Germinal center (tissue), 1 donor: ENCODE results near the gene PIK3C2G.

Experiments used
- DNase-seq: peaks from one replicate; pipeline ENCODE4 v3.0.0; 2012; ENCODE audit warnings: mixed read lengths, low spot score

Gene PIK3C2G

DNA sequence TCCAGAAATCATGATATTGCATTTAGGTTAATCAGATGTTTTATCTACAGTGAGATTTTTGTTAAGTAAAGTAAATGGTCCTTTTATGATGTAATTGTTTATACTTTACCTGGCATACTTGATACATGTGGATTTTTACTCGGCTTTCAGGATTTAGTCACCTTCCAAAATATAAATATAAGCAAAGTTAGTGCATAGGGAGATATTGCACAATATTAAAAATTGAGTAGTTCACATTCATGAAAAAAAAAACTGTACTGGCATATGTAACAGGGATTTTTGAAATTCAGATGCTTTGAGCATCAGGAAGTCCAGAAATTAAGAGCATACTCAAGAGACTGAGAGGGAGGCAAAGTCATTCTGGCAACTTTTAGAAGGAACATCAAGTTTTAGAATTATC lies 303.0 kb downstream of the PIK3C2G start:
- DNase-seq: no peak

DNA sequence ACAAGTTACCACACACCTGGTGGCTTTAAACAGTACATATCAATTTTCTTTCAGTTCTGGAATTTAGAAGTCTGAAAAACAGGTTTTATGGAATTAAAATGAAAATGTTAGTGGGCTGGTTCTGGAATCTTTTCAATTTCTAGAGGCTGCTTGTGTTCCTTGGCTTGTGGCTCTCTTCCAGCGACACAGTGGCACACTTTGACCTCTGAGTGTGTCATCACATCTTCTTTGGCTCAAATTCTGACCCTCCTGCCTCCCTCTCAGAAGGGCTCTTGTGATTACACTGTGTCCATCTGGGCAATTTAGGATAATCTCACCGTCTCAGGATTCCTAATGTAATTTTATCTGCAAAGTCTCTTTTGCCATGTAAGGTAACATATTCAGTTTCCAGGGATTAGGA lies 306.5 kb downstream of the PIK3C2G start:
- no peak for DNase-seq

DNA sequence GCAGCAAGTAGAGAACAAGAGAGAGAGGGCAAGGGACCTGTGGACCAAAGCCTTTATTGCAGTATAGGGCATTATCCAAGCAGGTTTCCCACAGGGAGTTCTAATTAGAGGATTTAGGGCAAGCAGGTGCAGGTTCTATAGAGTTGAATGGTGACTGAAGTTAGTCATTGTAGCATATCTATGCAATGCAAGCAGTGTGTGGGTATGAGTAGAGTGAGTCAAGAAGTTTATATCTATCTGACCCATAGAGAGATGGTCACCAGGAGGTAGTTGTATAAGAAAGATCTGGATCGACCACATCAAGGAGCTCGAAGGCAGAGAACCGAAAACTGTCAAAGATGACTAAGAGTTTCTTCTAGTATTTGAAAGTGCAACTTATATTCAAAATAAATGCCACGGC lies 309.2 kb downstream of the PIK3C2G start:
- no peak for DNase-seq

DNA sequence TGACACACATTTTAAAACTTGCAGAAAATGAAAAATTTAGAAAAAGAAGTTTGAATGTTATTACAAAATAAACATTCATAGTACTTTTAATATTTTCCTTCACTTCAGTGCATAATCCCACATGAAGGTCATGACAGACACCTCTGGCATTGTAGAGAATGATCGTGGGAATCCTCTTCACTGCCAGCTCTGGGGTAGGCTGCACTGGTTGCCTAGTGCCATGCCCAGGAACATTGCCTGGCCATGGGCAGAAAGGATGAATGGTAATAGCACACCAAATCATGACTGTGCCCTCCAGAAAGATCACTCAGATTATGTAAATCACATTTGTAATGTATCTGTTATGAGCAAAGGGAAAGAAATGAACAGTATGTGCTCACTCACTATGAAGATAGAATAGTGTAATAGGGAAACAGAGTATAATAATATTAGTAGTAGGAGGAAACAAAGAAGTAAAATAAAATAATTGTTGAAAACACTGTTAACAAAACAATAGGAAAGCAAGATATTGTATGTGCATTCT lies 314.8 kb downstream of the PIK3C2G start:
- DNase-seq: no peak

DNA sequence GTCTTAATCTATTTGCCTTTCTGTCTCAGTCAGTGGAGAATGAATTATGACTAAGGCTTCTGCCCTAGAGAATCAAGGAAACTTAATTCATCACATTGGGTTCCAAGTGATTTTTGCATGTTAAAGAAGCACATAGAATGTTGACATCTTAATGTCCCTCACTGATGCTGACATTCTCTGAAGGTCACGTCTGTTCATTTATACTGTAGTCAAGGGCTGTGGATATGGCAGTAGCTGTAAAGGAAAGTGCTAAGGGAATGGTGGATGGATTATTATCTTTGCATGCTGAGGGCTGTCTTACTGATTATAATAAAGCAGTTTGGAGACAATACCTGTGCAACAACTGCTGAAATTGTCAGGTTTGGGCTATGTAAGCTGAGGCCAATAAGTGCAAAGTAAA lies 315.3 kb downstream of the PIK3C2G start:
- no peak for DNase-seq

DNA sequence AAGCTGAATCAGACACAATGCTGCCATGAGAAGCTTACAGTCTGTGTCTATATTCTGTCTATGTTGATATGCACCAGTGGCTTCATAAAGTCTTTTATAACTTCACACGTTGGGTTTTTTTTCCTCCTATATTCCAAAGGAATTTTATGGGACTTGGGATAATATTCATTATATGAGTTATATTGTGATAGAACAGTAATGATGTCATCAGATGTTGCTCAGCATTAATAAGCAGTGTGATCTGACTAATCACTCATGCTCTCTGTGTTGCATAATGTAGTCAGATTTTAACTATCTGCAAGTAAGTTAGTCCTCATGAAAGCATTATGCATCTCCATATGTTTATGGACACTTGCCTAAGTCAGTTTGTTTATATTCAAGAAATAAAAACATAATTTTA lies 316.9 kb downstream of the PIK3C2G start:
- DNase-seq: no peak

DNA sequence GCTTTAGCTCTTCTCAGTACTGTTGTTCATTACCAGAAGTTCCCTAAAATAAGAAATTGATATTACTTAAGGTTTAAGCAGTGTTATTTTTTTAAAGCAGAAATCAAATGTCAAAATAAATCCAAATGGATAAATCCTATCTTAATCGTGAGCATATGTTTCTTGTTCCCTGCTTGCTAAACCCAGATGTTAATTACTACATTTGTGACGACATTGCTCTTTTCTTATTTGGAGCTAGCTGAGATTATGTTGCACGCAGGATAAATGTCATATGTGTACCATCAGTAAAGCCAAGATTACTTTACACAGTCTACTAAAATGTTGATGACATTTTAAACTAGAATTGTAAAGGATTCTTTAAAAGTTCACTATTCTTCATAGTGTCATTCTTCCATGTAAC lies 319.0 kb downstream of the PIK3C2G start:
- DNase-seq: no peak

DNA sequence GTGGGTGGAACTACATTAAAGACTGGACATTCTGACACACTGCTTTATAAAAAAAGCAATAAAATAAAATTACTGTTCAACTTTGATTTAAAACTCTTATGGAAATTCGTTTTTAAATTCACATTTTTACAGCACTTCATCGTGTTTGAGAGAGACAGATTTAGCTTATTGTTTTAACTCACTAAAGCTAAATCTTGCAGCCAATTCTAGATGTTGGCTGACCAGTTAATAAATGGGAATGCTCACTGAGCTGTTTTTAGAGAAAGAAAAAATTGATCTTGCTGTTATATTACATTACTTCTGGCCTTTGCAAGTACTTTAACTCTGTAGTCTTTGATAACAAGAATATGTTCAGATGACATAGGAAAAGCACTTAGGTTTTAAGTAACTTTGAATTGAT lies 319.4 kb downstream of the PIK3C2G start:
- DNase-seq: no peak

DNA sequence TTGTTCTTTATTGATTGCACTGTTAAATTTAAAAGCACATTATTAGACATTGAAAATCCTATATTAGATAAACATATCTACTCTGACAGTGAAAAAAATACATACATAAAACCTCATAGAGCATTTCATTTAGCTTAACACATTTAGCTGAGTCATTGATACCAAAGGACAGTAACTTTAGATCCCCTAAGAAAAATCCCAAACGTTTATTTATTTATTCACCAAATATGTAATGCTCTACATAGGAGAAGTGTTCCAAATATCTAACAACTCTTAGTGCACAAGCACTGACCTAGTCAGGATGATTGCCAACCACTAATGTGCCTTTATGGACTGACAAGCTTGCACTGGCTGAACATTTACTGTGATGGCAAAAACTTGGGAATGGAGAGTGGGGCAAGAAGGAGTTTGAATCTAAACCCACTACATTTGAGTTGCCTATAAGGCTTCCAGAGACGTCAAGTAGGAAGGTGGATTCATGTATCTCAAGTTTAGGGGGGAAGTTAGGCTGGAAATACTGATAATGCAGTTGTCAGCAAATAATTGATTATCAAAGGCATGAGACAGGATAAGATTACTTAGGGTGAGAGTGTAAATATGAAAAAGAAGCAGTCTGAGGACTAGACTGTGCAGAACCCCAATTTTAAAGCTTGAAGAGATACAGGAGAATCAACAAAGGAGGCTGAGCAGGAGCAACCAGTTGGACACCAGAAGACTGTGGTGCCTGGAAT lies 320.1 kb downstream of the PIK3C2G start:
- DNase-seq: no peak

DNA sequence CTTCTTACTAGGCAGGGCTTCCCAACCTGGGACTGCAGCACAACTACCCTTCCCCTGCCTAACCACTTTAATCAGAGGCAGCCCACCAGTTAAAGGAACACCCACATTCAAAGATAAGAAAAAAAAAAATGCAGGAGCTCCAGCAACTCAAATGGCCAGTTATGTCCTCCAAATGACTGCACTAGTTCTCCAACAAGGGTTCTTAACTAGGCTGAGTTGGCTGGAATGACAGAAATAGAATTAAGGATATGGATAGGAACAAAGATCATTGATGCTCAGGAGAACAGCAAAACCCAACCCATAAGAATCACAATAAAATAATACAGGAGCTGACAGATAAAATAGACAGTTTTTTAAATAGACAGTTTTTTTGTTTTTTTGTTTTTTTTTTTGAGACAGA lies 322.3 kb downstream of the PIK3C2G start:
- no peak for DNase-seq

DNA sequence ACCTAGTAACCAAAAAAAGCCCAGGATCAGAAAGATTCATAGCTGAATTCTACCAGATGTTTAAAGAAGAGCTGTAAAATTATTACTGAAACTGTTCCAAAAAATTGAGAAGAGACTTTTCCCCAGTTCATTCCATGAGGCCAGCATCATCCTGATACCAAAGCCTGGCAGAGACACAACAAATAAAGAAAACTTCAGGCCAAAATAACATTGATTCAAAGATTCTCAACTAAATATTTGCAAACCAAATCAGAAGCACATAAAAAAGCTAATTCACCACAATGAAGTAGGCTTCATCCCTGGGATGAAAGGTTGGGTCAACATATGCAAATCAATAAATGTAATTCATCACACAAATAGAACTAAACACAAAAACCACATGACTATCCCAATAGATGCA lies 325.3 kb downstream of the PIK3C2G start:
- no peak for DNase-seq

DNA sequence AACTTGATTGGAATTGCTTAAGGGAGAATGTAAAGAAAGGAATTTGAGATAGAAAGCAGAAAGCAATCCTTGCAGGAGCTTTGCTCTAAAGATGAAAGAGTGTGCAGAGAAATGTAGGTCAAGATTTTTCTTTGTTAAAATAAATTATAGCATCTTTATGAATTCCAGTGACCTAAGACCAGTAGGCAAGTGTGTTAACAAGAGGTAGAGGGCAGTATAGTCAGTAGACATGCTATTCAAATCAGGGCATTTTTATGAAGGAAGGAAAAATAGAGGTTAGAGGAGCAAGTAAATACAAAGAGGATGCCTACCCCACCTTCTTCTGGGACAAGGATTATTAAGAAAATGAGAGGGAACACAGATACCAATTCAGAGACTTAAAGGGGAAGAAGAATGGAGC lies 328.0 kb downstream of the PIK3C2G start:
- no peak for DNase-seq

DNA sequence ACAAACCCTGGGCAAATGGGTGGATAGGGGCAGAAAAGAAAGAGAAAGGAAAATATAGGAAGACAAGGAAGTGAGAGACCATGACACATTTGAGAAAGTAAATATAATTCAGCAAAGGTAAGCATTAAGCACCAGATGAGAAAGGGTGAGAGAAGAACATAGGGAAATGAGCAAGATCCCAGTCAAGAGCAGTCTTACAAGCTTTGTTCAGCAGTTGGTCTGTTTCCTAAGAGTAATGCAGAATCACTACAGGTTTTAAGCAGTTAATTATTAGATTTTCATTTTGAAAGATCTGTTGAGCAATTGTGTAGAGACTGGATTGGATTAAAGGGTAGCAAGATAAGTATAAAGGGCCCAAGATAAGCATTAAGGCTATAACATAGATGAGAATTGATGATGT lies 330.2 kb downstream of the PIK3C2G start:
- DNase-seq: no peak

DNA sequence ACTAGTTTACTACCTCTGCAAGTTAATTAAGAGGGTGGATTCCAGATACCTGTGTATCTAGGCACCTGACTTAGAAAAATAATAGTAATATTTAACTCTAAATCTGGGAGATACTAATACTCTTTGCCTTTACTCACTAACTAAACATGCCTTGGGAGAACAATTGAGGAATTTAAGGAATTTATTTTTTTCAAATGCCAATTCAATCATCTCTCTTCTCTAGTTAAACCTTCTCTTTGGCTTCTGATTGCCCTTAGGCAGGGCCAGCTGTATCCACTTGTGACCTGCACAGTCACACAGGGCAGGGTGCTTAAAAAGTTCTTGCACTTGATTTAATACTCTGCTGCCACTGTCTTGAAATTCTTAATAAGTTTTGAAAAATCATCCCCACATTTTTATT lies 334.1 kb downstream of the PIK3C2G start:
- no peak for DNase-seq

DNA sequence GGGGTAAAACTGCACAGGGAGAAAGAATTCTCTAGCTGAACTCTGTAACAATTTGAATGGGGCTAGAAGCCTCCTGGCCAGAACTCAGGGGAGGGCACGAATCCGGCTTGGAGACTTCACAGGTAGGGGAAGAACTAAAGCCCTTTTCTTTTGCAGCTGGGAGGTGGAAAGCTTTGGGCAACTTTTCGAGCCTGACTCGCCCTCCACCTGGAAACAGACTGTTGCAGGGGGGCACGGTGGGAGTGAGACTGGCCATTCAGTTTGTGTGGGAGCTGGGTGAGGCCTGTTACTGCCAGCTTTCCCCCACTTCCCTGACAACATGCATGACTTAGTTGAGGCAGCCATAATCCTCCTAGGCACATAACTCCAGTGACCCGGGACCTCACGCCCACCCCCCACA lies 340.6 kb downstream of the PIK3C2G start:
- no peak for DNase-seq

DNA sequence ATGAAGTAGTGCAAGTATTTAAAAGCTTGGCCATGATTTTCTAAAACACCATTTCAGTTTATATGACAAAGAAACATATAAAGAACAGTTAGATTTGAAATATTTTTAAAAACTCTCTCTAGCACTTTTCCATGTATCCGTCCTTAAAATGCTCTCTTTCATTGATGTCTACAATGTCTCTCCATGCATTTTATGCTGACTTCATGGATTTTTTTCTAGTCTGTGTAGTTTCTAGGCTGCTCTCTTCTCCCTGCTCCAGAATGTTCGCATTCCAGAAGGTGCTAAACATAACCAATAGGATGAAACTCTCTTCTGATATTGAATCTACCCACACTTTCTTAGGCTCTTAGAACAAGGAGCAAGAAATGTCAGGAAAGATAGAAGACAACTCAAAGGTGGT lies 351.7 kb downstream of the PIK3C2G start:
- no peak for DNase-seq

DNA sequence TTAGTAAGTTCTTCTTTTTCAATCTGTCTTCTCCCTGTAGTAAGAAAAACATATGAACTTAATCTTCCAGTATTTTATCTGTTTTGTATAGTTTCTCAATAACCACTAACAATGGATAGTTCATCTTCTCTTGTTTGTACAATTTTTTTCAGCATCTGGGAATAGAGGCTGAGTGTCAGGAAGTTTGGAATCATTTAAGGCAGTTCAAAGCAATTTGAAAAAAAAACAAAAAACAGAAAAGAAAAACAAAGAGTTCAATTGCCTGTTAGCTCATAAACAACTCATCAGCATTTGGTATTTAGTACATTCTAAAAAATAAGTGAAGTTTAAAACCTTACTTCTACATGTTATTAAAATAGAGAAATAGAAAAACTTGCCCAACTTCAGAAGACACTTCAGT lies 359.7 kb downstream of the PIK3C2G start:
- no peak for DNase-seq

DNA sequence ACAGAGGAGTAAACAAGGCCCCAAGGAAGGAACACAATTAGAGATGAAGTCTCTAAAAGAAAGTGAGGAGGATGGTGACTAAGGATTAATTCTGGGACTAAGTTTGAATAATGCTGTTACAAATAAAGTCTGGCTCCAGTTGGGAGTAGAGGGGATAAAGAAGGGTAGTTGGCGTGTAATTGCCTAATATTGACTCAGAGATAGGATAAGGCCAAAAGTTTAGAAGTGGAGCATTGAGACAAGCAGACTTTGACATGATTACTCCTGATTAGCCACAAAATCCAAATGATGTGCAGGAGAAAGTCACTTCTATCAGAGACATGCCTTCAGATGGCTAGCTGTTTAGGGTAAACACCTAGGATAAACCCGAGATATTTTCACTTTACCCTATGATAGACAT lies 368.1 kb downstream of the PIK3C2G start:
- no peak for DNase-seq

DNA sequence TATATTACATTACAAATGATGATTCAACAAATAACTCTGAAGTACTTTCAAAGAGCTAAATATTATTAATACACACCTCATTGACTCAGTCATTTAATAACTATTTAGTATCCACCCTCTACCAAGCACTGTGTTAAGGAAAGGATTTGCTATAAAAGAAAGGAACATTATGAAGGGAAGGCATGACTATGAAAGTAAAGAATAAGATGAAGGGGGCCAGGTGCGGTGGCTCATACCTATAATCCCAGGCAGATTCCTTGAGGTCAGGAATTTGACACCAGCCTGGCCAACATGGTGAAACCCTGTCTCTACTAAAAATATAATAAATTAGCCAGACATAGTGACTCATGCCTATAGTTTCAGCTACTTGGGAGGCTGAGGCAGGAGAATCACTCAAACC lies 368.6 kb downstream of the PIK3C2G start:
- DNase-seq: no peak

DNA sequence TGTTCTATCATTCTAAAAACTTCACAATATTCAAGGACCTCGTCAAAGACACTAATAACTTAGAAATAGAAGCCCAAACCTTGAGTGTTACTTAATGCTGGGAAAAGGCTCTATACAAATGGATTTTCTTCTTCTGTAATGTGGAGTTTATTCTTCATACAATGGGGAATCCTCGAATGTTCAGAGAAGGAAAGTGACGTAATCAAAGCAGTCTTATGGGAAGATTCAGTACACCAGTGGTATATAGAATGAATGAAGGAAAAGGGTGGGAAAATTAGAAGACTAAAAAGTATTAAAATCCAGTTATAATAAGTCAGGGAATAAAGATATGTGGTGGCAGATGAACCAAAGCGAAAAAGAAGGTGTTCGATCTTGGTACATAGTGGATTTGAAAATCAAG lies 370.0 kb downstream of the PIK3C2G start:
- no peak for DNase-seq

DNA sequence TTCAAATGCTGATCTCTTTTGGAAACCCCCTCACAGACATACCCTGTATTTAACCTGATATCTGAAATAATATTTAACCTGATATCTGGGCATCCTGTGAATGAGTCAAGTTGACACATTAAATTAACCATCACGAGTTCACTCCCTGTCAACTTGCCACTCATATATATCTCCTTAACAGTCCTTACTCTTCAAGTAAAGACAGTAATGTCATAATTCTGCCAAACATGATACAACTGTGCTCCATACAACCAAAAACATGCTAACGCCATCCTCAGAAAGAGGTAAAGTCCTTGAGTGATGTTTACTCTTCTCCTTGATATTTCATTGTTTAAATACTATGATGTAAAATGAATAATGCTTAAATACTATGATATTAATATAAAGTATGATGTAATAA lies 371.5 kb downstream of the PIK3C2G start:
- no peak for DNase-seq

DNA sequence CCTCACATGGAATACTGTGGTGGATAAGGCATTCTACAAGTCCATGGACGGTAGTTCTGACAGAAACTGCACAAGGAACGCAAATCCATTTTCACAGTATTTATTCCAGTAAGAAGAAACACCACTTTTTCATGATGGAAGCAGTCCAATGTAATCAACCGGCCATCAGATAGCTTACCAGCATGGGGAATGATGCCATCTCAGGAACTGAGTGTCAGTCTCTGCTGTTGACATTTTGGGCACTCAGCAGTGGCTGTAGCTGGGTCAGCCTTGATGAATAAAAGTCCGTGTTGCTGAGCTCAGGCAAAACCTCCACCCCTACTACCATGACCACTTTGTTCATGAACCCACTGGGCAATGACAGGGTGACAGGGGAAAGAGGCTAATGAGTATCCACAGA lies 373.1 kb downstream of the PIK3C2G start:
- DNase-seq: no peak

DNA sequence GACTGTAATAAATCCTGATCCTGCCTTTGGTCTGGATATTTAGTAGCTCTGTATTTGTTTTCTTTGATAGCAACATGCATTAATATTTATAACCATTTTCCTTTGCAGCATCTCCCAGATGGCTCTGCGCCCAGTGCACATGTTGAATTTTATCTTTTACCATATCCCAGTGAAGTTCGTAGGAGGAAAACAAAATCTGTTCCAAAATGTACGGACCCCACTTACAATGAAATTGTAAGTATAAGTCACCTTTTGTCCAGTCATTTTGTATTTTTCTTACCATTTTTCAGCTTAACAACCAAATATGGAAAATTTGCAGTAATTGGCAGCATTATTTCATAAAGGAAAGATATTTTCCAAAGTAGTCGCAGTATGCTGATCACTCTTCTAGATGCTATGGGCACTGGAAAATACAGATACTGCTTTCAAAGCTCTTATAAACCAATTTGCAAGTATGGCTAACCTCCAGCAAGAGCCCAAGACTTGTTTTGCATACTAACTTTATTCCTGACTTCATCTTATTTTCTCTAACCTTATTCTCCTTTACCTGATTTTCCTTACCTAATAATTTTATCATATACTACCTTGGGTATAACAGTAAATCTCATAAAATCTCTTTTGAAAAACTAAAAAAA lies 379.1 kb downstream of the PIK3C2G start:
- DNase-seq: no peak

DNA sequence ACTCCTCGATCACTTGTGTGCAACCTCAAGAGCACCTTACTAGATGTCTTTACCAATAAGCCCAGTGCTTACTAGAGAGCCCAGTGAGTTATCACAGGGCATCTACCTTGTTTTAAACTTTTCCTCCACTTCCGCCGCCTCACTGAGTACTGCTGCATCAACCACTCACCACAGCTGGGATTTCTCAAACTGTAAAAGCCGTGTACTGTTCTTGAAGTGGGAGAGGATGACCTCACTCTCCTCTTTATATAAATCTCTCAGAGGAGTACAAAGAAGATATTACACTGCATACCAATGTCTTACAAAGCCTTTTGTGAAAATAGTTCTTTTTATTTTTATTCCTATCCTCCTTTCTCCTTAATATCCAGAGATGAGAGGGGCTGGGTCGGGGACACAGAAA lies 382.4 kb downstream of the PIK3C2G start:
- DNase-seq: no peak
